Jurkat, Clone E6-1 (cell line): ENCODE results near the gene PAGE1.

Experiments
- DNase-seq: peaks from one replicate; pipeline ENCODE4 v3.0.0-alpha.2; 2011; ENCODE audit warnings: low read depth, low spot score
- H3K4me3 ChIP-seq: 2 replicates; pipeline ENCODE4 v1.5.1; 2011; ENCODE audit warnings: mild to moderate bottlenecking, low read length, control low read depth, moderate library complexity

PAGE1 gene

DNA sequence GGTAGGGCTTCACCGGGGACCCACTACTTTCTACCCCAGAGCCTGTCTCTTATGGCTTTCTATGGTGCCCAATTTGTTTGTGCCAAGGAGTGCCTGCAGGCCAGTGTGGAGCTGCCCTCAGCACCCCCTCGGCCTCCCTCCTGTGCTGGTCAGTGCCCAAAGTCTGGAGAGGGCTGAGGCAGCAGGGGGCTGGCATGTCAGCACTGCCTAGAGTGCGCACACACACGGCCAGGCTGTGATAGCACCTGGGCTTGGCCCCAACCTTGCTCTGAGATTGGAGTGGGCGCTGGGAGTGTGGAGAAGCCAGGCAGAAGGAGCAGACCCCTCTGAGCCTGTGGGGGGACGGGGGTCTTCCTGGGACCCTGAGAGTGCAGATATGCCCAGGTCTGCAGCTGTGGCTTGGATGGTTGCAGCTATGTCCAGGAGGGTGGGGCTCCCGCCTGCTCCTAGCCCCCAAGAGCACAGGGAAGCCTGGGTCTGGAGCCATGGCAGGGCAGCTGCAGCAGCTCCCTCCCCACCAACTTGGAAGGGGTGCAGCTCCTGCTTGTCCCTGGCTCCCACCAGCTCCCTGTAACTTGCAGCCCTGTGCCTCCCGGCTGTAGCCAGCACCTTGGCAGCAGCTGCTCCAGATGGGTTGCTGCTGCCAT is 50.7 kb downstream of the PAGE1 start:
- DNase-seq = no peak
- no peak overlapping the region for H3K4me3 ChIP-seq
